Measurements from ENCODE around the gene ADARB1.

DNA sequence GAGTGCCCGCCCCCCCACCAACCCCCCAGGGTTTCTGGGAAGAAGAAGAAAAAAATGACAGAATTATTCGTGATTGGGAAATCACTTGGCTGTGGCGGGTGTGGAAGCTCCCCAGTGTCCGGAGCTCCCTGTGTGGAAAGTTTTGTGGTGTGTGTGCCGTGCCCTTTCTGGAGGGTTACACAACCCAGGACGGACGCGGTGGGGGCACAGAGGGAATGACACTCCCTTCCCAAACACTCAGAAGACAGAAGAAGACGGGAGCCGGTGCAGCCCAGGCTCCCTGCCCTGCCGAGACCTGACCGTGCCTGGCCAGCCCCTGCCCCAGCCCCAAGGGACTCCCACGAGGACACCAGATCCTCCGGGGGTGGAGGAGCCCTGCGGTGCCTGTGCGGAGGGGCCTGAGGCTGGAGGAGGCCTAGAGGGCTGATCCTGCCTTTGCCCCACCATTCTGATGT is 33.0 kb upstream of the ADARB1 start:
- TF ChIP-seq, protein P1, sequence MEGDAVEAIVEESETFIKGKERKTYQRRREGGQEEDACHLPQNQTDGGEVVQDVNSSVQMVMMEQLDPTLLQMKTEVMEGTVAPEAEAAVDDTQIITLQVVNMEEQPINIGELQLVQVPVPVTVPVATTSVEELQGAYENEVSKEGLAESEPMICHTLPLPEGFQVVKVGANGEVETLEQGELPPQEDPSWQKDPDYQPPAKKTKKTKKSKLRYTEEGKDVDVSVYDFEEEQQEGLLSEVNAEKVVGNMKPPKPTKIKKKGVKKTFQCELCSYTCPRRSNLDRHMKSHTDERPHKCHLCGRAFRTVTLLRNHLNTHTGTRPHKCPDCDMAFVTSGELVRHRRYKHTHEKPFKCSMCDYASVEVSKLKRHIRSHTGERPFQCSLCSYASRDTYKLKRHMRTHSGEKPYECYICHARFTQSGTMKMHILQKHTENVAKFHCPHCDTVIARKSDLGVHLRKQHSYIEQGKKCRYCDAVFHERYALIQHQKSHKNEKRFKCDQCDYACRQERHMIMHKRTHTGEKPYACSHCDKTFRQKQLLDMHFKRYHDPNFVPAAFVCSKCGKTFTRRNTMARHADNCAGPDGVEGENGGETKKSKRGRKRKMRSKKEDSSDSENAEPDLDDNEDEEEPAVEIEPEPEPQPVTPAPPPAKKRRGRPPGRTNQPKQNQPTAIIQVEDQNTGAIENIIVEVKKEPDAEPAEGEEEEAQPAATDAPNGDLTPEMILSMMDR (IDR thresholded peaks at IDR 0.05) = no peak
- TF ChIP-seq POLR2AphosphoS5 (IDR thresholded peaks at IDR 0.05) = peak; percentile 45 to 63 (median 56)

Data from stomach (tissue), 4 donors.